GM18526 (cell line): ENCODE measurements around the gene FLNB.

Experiments
- POLR2A ChIP-seq: IDR thresholded peaks from 3 replicates; pipeline ENCODE4 v1.6.1; 2011; ENCODE audit not compliant: insufficient read length; ENCODE audit errors: extremely low read depth

FLNB gene

DNA sequence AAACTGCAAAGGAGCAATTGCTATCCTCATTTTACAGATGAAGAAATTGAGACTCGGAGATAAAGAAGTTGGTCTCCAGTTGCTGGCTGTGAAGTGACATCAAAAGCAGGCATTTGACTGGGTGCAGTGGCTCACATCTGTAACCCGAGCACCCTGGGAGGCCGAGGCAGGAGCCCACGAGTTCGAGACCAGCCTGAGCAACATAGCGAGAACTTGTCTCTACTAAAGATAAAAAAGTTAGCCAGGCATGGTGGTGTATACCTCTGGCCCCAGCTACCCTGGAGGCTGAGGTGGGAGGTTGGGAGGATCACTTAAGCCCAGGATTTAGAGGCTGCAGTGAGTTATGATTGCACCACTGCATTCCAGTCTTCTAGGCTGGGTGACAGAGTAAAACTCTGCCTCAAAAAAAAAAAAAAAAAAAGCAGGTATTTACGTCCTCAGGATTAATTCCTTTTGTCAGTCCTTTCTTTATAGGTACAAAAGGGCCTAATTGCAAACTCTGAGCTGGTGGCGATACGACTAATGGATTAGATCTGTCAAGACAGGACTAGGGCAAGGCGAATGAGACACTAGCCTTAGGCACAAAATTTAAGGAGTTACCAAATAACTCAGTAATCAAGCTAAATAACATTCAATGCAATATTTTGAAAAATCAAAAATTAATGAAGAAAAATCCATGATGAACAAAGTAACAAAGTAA lies 208.4 kb downstream of the FLNB start:
- no peak for TF ChIP-seq POLR2A

DNA sequence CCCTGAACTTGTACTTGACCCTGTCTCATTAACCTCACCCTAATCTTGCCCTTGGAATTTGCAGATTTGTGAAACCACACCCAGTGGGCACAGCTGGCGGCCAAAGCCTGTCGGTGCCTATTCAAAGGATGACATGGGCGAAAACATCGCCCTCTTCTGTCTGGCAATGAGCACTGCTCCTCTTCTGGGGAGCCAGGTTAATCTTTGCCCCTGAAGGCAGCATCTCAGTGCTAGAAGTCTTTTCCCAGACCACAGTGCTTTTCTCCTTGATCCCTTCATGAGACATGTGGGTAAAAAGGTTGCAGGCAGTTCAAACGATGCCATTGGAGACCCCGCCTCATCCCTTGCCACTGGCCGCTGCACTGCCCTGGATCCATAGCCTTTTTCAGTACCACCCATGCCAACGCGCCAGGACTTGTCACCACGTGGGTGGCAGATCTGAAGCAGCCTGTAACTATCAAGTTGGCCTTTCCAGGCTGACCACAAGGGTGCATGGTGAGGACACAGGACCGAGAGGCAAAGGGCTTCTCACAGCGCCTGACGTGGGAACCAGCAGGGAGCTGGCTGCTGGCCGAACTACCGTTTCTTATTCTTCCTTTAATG lies 209.1 kb downstream of the FLNB start:
- TF ChIP-seq POLR2A = no peak

DNA sequence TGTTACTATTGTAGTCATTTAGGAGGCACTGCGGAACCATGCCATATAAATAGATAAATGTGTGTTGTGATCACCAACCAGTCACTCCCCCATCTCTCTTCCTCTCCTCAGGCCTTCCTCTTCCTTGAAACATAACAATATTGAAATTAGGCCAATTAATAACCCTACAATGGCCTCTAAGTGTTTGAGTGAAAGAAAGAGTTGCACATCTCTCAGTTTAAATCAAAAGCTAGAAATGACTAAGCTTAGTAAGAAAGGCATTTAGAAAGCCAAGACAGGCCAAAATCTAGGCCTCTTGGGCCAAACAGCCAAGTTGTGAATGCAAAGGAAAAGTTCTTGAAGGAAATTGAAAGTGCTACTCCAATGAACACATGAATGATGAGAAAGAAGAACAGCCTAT lies 210.7 kb downstream of the FLNB start:
- TF ChIP-seq POLR2A = no peak
